HL-60/S4 (cell line): ENCODE measurements around the gene PGAP2.
"Not testable (repeated sequence)": the region's sequence is repeated elsewhere in the genome, so short reads cannot be mapped to it uniquely, and the experiment has no call there.

ENCODE experiments used
- in situ Hi-C: fragments of 300-500 bp; cut with MboI; formaldehyde crosslinking; loops from 2 replicates; pipeline ENCODE4 v1.14.3; 2022; ENCODE audit warnings: low sequenced_read_pairs

PGAP2 gene

GRCh38 chr11:3803726-3804495 lies 4.4 kb upstream of the PGAP2 start:
- in situ Hi-C loops: no loop called here

GRCh38 chr11:3808861-3809623 lies 682 bp downstream of the PGAP2 start:
- in situ Hi-C loops: no loop called here

GRCh38 chr11:3809624-3809928 lies 1.2 kb downstream of the PGAP2 start:
- in situ Hi-C loops: no loop called here

- in situ Hi-C loops: no loop called here
Measured at GRCh38 chr11:3810446-3810845, 2.1 kb downstream of the PGAP2 start.

GRCh38 chr11:3810951-3811350 lies 2.6 kb downstream of the PGAP2 start:
- in situ Hi-C loops: no loop called here

GRCh38 chr11:3814832-3815231 lies 6.5 kb downstream of the PGAP2 start:
- in situ Hi-C loops: not testable (repeated sequence)

GRCh38 chr11:3815845-3816244 lies 7.5 kb downstream of the PGAP2 start:
- in situ Hi-C loops: no loop called here

GRCh38 chr11:3816673-3817072 lies 8.3 kb downstream of the PGAP2 start:
- in situ Hi-C loops: no loop called here

GRCh38 chr11:3817181-3817800 lies 8.9 kb downstream of the PGAP2 start:
- in situ Hi-C loops: no loop called here

- in situ Hi-C loops: no loop called here
Measured at GRCh38 chr11:3820971-3821370, 12.6 kb downstream of the PGAP2 start.

- in situ Hi-C loops: no loop called here
Measured at GRCh38 chr11:3822312-3822711, 14.0 kb downstream of the PGAP2 start.

- in situ Hi-C loops: no loop called here
Measured at GRCh38 chr11:3823303-3823702, 14.9 kb downstream of the PGAP2 start.

- in situ Hi-C loops: no loop called here
Measured at GRCh38 chr11:3823762-3824506, 15.6 kb downstream of the PGAP2 start.

GRCh38 chr11:3824714-3825472 lies 16.5 kb downstream of the PGAP2 start:
- in situ Hi-C loops: no loop called here

GRCh38 chr11:3825473-3826154 lies 17.3 kb downstream of the PGAP2 start:
- in situ Hi-C loops: no loop called here

GRCh38 chr11:3826721-3827120 lies 18.4 kb downstream of the PGAP2 start:
- in situ Hi-C loops: no loop called here

GRCh38 chr11:3827434-3828186 lies 19.2 kb downstream of the PGAP2 start:
- in situ Hi-C loops: no loop called here

- in situ Hi-C loops: no loop called here
Measured at GRCh38 chr11:3830088-3830487, 21.7 kb downstream of the PGAP2 start.

- in situ Hi-C loops: no loop called here
Measured at GRCh38 chr11:3830730-3831129, 22.4 kb downstream of the PGAP2 start.
